NCI-H1092 (cell line): Measurements from ENCODE around the gene DUOX1.

Source experiments
- DNase-seq: peaks from one replicate; lab custom pipeline; 2025; lab: John Stamatoyannopoulos, UW

The DUOX1 gene

DNA sequence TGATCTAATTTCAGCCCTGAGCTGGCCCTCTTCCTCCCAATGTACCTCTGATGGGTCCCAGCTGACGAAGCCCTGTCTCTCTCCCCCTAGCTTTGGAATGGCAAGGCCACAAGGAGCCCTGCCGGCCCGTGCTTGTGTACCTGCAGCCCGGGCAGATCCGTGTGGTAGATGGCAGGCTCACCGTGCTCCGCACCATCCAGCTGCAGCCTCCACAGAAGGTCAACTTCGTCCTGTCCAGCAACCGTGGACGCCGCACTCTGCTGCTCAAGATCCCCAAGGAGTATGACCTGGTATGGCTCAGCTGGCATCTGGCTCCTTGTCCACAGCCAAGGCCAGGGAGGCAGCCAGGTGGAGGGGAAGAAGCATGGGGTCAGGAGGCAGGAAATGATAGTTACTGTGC lies 14.2 kb downstream of the DUOX1 start:
- DNase-seq, result no peak

DNA sequence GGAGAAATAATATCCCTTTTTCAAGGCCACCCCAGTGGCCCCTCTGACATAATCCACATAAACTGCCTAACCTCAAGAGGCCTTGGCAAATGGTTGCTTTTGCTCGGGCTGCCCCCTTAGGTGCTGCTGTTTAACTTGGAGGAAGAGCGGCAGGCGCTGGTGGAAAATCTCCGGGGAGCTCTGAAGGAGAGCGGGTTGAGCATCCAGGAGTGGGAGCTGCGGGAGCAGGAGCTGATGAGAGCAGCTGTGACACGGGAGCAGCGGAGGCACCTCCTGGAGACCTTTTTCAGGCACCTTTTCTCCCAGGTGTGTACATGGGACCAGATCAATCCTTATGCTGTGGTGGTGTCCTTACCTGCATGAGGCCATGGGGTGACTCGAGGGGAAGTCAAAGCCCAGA lies 15.0 kb downstream of the DUOX1 start:
- no peak for DNase-seq

DNA sequence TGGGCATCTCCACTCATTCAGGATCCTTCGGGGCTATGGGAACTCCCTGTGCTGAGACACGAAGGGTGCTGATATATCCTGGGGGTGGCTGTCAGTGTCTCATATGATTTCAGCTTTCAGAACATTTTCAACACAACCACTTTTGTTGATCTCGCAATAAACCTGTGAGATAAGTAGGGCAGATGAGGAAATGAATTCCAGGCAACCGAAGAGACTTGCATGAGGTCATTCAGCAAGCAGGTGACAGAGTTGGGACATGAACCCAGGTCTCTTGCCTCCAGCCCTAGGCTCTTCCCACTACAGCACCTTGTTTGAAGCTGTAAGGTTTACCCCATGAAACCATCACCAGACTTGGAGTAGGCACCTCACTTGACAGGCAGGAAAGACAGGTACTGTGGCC lies 16.6 kb downstream of the DUOX1 start:
- no peak for DNase-seq

- DNase-seq, result no peak
Measured at GRCh38 chr15:45147606-45148005, 17.8 kb downstream of the DUOX1 start.

GRCh38 chr15:45148076-45149059 lies 18.6 kb downstream of the DUOX1 start:
- no peak for DNase-seq

DNA sequence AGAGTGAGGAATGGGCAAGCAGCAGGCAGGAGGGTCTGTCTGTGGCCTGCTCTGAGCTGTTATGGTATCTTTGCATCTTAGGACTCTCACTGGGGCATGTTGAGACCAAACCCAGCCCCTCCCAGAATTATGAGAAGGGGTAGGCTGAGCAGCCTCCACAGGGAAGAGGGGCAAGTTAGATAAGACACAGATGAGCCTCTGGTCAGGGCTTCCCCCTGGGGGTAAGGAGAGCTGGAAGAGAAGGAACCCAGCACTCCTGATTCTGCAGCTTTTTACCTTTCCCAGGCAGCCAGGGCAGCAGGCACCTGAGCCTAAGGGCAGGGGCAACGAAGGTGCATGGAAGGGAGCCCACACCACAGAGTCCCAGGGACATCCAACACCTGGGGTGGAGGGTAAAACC lies 19.3 kb downstream of the DUOX1 start:
- no peak for DNase-seq

GRCh38 chr15:45150481-45150880 lies 20.7 kb downstream of the DUOX1 start:
- DNase-seq, result no peak

GRCh38 chr15:45150997-45151396 lies 21.2 kb downstream of the DUOX1 start:
- no peak for DNase-seq

GRCh38 chr15:45151998-45152828 lies 22.4 kb downstream of the DUOX1 start:
- no peak for DNase-seq

DNA sequence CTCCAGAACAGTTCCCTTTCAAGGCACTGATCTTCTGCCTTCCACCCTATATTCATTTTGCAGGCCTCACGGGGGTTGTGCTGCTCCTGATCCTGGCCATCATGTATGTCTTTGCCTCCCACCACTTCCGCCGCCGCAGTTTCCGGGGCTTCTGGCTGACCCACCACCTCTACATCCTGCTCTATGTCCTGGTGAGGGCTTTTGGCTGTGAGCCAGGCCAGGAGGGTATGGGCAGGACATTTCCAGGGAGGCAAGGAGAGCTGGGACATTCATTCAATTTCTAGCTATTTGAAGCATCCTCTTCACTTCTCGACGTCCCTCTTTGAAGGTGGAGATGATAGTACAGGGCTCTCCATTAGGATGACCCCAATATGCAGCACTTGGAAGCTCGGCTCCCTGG lies 25.9 kb downstream of the DUOX1 start:
- DNase-seq, result no peak

GRCh38 chr15:45156744-45157455 lies 27.1 kb downstream of the DUOX1 start:
- no peak for DNase-seq

DNA sequence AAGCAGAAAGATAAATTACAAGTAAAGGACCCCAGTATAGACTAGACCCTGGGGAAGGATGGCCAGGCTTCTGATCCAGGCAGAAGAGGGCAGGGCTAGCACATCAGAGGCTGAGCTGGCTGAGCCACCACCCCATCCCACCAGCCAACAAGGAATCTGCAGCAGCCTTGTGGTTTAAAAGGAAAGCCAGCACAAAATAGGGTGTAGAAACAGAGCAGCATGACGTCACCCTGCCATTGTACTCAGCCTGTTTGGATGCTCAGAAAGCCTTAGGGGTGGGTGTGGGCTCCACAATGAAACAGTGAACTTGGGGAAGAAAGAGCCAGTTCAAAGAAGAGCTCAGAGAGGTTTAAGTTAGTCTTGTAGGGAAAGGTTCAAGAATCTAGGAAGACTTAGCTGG lies 28.2 kb downstream of the DUOX1 start:
- no peak for DNase-seq

DNA sequence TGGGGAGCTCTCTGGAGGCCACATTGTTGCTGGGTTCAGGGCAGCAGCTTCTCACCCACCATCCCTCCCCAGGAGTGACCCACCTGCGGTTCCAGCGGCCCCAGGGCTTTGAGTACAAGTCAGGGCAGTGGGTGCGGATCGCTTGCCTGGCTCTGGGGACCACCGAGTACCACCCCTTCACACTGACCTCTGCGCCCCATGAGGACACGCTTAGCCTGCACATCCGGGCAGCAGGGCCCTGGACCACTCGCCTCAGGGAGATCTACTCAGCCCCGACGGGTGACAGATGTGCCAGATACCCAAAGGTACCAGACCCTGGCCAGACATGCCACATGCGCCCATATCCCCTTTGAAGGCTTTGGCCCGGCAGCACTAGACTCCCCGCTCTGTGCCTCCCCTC lies 31.9 kb downstream of the DUOX1 start:
- DNase-seq, result no peak

- peak; percentile 51 for DNase-seq
Measured at GRCh38 chr15:45162771-45163507, 33.1 kb downstream of the DUOX1 start.

DNA sequence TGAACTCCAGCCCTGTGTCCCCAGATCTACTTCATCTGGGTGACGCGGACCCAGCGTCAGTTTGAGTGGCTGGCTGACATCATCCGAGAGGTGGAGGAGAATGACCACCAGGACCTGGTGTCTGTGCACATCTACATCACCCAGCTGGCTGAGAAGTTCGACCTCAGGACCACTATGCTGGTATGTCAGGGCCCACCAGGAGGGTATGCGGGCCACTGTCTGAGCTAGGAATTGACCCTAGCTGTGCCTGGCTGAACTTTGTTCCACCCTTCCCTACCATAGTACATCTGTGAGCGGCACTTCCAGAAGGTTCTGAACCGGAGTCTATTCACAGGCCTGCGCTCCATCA lies 33.7 kb downstream of the DUOX1 start:
- DNase-seq, result no peak

- no peak for DNase-seq
Measured at GRCh38 chr15:45164914-45165313, 35.1 kb downstream of the DUOX1 start.

DNA sequence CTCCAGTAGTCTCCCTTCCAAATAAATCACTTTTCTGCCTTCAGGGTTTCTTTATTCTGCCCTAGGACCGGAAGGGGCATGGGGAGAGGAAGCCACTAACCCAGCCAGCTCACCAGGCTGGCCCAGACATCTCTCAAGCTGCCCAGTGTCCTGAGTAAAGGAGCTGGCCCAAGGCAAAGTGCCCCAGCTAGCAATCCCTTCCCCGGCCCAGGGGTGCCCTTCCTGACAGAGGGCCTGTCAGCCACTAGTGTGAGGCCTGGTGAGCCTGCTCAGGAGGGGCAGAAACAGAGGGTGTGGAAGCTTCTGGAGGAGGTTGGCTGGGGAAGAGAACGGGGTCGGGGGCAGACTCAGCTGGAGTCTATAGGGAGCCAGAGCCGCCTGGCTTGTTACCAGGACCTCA lies 35.7 kb downstream of the DUOX1 start:
- no peak for DNase-seq

GRCh38 chr15:45166834-45167630 lies 37.2 kb downstream of the DUOX1 start:
- DNase-seq, result peak; percentile 62

GRCh38 chr15:45167631-45168205 lies 37.9 kb downstream of the DUOX1 start:
- DNase-seq, result no peak

- no peak for DNase-seq
Measured at GRCh38 chr15:45168286-45168685, 38.5 kb downstream of the DUOX1 start.
